Measurements from ENCODE around the gene RANBP3. TPM values are rescaled to one million over a fixed set of nuclear protein-coding genes. Genes with fewer than 3 reads are reported as not detected.
"Not testable (repeated sequence)": the region's sequence is repeated elsewhere in the genome, so short reads cannot be mapped to it uniquely, and the experiment has no call there.

Gene RANBP3
- total RNA-seq, 1 donor from 2014 or later: 98.5 TPM

DNA sequence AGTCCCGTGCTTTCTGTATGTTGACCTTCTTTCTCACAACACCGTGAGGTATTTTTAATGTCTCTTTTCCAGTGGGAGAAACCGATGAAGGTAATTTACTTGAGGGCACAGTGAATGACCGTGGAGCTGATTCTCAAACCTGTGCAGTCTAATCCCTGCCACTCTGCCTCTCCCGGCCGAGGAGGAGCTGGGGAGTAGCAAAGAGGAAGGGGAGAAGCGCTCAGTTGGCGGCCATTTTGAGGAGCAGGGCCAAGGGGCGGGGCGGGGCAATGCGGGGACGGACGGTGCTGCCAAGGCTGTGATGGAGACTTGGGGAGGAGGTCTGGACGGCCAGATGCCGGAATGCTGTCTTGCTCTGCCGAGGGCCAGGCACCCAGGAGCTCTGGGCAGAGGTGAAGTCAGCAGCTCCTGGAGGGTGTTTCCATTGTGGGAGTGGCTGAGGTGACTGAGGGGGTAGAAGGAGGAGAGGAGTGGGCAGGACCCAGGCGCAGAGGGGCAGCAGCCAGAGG lies 12.4 kb upstream of the RANBP3 start:
- POLR2A ChIA-PET: interaction anchor here (0.6 to 1.5 kb wide), 2 partner anchors 51 to 87 kb away, joined by 4 read pairs; partner anchors contain the start of gene NDUFA11
- Mint-ChIP-seq H3K4me1 (peaks cover 31% of the 10 kb centered on the region), H3K27ac (no peak overlapping the region), H3K9me3 (no peaks in the 10 kb centered on the region), H3K27me3 (no peaks in the 10 kb centered on the region), H3K36me3 (ENCODE audit: low read depth) (no peaks in the 10 kb centered on the region), H3K4me3 (peak overlapping the region; percentile 81)
- intact Hi-C loops (cut with micrococcal nuclease): loop anchor here (5.0 kb wide), 1 partner anchor 122 kb away; the partner anchor contains the start of gene RFX2
- DNase-seq (no peak), ATAC-seq (ENCODE audit: low read depth) (peak; percentile 57)
- TF ChIP-seq, protein P1, sequence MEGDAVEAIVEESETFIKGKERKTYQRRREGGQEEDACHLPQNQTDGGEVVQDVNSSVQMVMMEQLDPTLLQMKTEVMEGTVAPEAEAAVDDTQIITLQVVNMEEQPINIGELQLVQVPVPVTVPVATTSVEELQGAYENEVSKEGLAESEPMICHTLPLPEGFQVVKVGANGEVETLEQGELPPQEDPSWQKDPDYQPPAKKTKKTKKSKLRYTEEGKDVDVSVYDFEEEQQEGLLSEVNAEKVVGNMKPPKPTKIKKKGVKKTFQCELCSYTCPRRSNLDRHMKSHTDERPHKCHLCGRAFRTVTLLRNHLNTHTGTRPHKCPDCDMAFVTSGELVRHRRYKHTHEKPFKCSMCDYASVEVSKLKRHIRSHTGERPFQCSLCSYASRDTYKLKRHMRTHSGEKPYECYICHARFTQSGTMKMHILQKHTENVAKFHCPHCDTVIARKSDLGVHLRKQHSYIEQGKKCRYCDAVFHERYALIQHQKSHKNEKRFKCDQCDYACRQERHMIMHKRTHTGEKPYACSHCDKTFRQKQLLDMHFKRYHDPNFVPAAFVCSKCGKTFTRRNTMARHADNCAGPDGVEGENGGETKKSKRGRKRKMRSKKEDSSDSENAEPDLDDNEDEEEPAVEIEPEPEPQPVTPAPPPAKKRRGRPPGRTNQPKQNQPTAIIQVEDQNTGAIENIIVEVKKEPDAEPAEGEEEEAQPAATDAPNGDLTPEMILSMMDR (IDR thresholded peaks at IDR 0.05): no peak
- CTCF ChIA-PET: interaction anchor here (0.8 to 2.9 kb wide), 6 partner anchors 20 to 641 kb away, joined by 3 to 11 read pairs (median 4); no protein-coding TSS in a partner anchor

DNA sequence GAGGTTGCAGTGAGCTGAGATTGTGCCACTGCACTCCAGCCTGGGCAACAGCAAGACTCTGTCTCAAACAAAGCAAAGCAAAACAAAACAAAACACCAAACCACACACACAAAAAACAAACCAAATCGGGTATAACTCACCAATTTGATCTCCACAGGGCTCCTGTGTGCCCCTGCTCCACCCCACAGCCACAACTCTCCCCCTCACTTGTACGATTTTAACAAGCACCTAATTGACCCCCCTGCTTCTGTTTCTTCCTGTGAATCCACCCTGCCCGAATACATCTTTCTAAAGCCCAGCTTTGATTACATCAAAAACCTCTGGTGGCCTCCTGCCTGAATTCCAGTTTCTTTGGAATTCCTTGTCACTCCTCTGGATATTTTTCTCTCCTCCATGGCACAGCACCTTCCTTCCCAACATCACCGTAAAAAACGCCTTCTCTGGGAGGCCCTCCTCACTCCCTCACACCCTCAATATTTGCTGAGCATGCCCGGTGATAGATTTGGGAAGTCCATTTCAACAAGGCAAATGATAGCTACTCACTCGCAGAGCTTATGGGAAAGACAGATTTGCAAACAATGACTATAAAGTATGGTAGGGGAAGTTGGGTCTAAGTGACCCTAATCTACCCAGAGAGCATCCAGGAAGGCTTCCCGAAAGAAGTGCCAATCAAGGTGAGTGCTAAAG lies 11.6 kb upstream of the RANBP3 start:
- Mint-ChIP-seq H3K36me3 (ENCODE audit: low read depth) (no peaks in the 10 kb centered on the region), H3K4me3 (no peak overlapping the region), H3K9me3 (no peaks in the 10 kb centered on the region), H3K27me3 (no peaks in the 10 kb centered on the region), H3K27ac (peak overlapping the region; percentile 10), H3K4me1 (peaks cover 31% of the 10 kb centered on the region)
- intact Hi-C loops (cut with micrococcal nuclease): loop anchor here (5.0 kb wide), 2 partner anchors 48 to 123 kb away; partner anchors contain the start of gene RFX2
- CTCF ChIA-PET: interaction anchor here (0.8 to 2.9 kb wide), 7 partner anchors 19 to 642 kb away, joined by 3 to 11 read pairs (median 5); no protein-coding TSS in a partner anchor
- DNase-seq (no peak), ATAC-seq (ENCODE audit: low read depth) (no peak)
- TF ChIP-seq, protein P1 (IDR thresholded peaks at IDR 0.05): no peak
- POLR2A ChIA-PET: interaction anchor here (0.6 to 1.5 kb wide), 2 partner anchors 52 to 86 kb away, joined by 4 read pairs; partner anchors contain the start of gene NDUFA11

DNA sequence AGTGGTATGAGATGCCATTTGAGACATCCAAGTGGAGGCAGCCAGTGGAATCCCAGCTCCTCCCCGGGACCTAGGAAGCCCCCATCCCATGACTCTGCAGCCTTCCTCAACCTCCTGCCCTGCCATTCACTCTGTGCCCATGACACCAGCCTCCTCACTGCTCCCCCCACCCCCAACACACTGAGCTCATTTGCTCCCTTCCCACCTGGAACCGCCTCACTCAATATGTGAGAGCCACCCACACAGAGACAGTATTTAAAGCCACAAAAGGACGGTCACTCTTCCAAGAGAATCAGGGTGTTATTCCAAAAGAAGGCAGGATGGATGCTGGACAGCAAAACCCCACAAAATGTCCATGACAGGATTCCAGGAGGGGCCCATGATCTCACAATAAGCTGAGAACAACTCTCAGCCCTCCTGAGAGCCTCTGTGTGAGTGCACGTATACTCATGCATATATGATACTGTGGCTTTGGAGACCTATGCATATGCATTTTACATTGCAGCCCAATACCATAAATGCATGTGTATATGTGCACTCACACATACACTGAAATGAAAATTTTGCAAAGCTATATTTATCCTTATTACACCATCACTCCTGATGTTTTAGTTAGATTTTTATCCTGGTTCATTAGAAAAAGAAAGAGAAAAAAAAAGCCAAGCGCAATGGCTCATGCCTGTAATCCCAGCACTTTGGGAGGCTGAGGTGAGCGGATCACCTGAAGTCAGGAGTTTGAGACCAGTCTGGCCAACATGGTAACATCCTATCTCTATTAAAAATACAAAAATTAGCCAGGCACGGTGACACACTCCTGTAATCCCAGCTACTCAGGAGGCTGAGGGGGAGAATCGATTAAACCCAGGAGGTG lies 10.8 kb upstream of the RANBP3 start:
- ChIA-PET CTCF (interaction anchor here (1.0 to 2.9 kb wide), 5 partner anchors 9 to 34 kb away, joined by 4 to 11 read pairs (median 8); no protein-coding TSS in a partner anchor), POLR2A (interaction anchor here (0.8 kb wide), 1 partner anchor 59 kb away, joined by 4 read pairs; no protein-coding TSS in a partner anchor)
- ATAC-seq (ENCODE audit: low read depth): no peak
- TF ChIP-seq, protein P1 (IDR thresholded peaks at IDR 0.05): no peak
- no peak overlapping the region for H3K27ac Mint-ChIP-seq
- intact Hi-C loops (cut with micrococcal nuclease): loop anchor here (5.0 kb wide), 1 partner anchor 49 kb away; no protein-coding TSS in a partner anchor
- DNase-seq: no peak
- H3K27me3 Mint-ChIP-seq: no peaks in the 10 kb centered on the region
- peaks cover 31% of the 10 kb centered on the region for H3K4me1 Mint-ChIP-seq
- no peak overlapping the region for H3K4me3 Mint-ChIP-seq
- no peaks in the 10 kb centered on the region for H3K36me3 Mint-ChIP-seq (ENCODE audit: low read depth)
- no peaks in the 10 kb centered on the region for H3K9me3 Mint-ChIP-seq

GRCh38 chr19:5987077-5987818 lies 9.3 kb upstream of the RANBP3 start:
- no peak overlapping the region for H3K27ac Mint-ChIP-seq
- H3K27me3 Mint-ChIP-seq: no peaks in the 10 kb centered on the region
- peak; percentile 48 for DNase-seq
- H3K36me3 Mint-ChIP-seq (ENCODE audit: low read depth): no peaks in the 10 kb centered on the region
- ATAC-seq (ENCODE audit: low read depth): peak; percentile 61
- no peaks in the 10 kb centered on the region for H3K9me3 Mint-ChIP-seq
- ChIA-PET CTCF (interaction anchor here (0.6 to 4.0 kb wide), 8 partner anchors 8 to 139 kb away, joined by 3 to 24 read pairs (median 4); no protein-coding TSS in a partner anchor), POLR2A (interaction anchor here (1.0 kb wide), 1 partner anchor 36 kb away, joined by 3 read pairs; no protein-coding TSS in a partner anchor)
- TF ChIP-seq, protein P1 (IDR thresholded peaks at IDR 0.05): no peak
- peaks cover 23% of the 10 kb centered on the region for H3K4me1 Mint-ChIP-seq
- intact Hi-C loops (cut with micrococcal nuclease): loop anchor here (1.0 to 5.0 kb wide), 5 partner anchors 19 to 138 kb away; no protein-coding TSS in a partner anchor
- H3K4me3 Mint-ChIP-seq: peak overlapping the region; percentile 78

- H3K4me3 Mint-ChIP-seq; DNase-seq; H3K9me3 Mint-ChIP-seq; H3K36me3 Mint-ChIP-seq (ENCODE audit: low read depth); H3K27me3 Mint-ChIP-seq; H3K27ac Mint-ChIP-seq; POLR2A ChIA-PET; ATAC-seq (ENCODE audit: low read depth): not testable (repeated sequence)
- intact Hi-C loops (cut with micrococcal nuclease): loop anchor here (5.0 kb wide), 1 partner anchor 51 kb away; no protein-coding TSS in a partner anchor
- H3K4me1 Mint-ChIP-seq: peaks cover 16% of the 10 kb centered on the region
- CTCF ChIA-PET: interaction anchor here (2.3 to 4.0 kb wide), 2 partner anchors 18 to 37 kb away, joined by 12 to 24 read pairs; no protein-coding TSS in a partner anchor
Observed at GRCh38 chr19:5985837-5986236, 7.9 kb upstream of the RANBP3 start.

All from activated B cell treated with CpG ODN at 0.5 μM for 24 hours (primary cell).